ENCODE measurements around the gene RBCK1.
"Not testable (repeated sequence)": the region's sequence is repeated elsewhere in the genome, so short reads cannot be mapped to it uniquely, and the experiment has no call there.

Gene RBCK1

DNA sequence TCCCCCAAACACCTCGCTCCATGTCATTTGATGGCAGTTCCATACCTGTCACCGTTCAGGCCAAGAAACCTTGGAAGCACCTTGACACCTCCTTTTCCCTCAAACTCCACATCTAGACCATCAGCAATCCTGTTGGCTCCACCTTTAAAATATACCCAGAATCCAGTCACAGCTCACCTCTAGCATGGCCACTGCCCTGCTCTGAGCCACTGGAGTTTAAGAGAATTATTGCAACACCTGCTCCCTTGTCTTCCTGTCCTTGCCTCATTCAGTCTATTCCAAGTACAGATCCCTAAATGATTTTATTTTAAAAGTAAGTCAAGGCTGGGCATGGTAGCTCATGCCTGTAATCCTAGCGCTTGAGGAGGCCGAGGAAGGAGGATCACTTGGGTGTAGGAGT, 39.2 kb upstream of the RBCK1 start:
- no peak overlapping the region for H3K9ac ChIP-seq (ENCODE audit: low read depth, low read length)
- no peaks in the 10 kb centered on the region for H3K9me3 ChIP-seq (ENCODE audit: insufficient read depth, low read depth, low read length)
- no peaks in the 10 kb centered on the region for H3K36me3 ChIP-seq (ENCODE audit: insufficient read depth, low read depth, low read length)
- no peaks in the 10 kb centered on the region for H3K4me1 ChIP-seq (ENCODE audit: insufficient read depth, low read length)
- H3K27me3 ChIP-seq (ENCODE audit: insufficient read depth, low read length): no peaks in the 10 kb centered on the region
- H3K27ac ChIP-seq (ENCODE audit: low read length): no peak overlapping the region
- no peak overlapping the region for H3K4me3 ChIP-seq (ENCODE audit: low read length)

DNA sequence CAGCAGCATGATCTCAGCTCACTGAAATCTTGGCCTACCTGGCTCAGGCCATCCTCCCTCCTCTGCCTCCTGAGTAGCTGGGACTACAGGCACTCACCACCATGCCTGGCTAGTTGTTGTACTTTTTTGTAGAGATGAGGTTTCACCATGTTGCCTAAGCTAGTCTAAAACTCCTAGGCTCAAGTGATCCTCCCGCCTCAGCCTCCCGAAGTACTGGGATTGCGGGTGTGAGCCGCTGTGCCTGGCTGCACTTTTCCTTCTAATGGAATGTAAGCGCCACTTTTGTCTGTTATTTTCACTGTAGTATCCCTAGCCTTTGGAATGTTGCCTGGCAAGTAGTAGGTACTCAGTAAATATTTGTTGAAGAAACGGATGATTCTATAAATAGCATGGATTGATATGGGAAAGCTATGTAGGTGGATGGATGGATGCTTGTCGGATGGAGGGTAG, 37.9 kb upstream of the RBCK1 start:
- no peaks in the 10 kb centered on the region for H3K36me3 ChIP-seq (ENCODE audit: insufficient read depth, low read depth, low read length)
- H3K4me3 ChIP-seq (ENCODE audit: low read length): no peak overlapping the region
- H3K9ac ChIP-seq (ENCODE audit: low read depth, low read length): no peak overlapping the region
- H3K9me3 ChIP-seq (ENCODE audit: insufficient read depth, low read depth, low read length): no peaks in the 10 kb centered on the region
- no peak overlapping the region for H3K27ac ChIP-seq (ENCODE audit: low read length)
- no peaks in the 10 kb centered on the region for H3K27me3 ChIP-seq (ENCODE audit: insufficient read depth, low read length)
- no peaks in the 10 kb centered on the region for H3K4me1 ChIP-seq (ENCODE audit: insufficient read depth, low read length)

DNA sequence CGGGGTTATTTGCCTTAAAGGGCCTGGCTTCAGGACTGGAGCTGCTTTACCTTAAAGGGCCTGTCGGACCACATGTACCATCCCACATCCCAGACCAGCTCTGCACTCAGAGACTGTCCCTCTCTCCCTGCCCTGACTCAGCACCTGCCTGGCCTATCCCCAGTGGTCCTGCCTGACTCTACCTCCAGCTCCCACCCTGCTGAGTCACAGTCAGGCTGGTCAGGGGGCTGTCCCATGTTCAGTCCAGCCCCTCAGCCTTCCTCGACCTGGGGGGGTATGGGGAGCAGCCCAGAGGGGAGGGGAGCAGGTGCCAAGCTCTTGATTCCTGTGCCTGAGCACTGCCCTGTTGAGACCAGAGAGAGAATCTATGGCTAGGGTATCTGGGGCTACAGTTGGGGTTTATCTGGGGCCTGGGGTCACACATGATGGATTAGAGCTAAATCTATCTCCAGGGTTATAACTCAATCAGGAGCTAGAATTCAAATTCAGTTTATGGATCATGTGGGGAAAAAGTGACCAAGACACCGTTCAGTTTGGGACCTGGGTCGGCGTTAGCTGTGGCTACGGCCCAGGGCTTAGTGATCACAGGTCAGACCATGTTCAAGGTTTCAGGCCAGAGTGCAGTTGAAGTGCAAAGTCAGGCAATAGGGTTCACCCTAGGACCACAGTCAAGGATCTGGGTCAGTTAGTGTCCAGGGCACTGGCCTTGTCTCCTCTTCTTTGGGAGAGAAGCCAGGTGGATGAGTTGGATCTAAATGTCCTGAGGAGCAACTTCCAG, 36.9 kb upstream of the RBCK1 start:
- Histone ChIP-seq H3K4me1 (ENCODE audit: insufficient read depth, low read length) (no peaks in the 10 kb centered on the region), H3K9ac (ENCODE audit: low read depth, low read length) (no peak overlapping the region), H3K27me3 (ENCODE audit: insufficient read depth, low read length) (no peaks in the 10 kb centered on the region), H3K9me3 (ENCODE audit: insufficient read depth, low read depth, low read length) (no peaks in the 10 kb centered on the region), H3K4me3 (ENCODE audit: low read length) (no peak overlapping the region), H3K27ac (ENCODE audit: low read length) (no peak overlapping the region), H3K36me3 (ENCODE audit: insufficient read depth, low read depth, low read length) (no peaks in the 10 kb centered on the region)

DNA sequence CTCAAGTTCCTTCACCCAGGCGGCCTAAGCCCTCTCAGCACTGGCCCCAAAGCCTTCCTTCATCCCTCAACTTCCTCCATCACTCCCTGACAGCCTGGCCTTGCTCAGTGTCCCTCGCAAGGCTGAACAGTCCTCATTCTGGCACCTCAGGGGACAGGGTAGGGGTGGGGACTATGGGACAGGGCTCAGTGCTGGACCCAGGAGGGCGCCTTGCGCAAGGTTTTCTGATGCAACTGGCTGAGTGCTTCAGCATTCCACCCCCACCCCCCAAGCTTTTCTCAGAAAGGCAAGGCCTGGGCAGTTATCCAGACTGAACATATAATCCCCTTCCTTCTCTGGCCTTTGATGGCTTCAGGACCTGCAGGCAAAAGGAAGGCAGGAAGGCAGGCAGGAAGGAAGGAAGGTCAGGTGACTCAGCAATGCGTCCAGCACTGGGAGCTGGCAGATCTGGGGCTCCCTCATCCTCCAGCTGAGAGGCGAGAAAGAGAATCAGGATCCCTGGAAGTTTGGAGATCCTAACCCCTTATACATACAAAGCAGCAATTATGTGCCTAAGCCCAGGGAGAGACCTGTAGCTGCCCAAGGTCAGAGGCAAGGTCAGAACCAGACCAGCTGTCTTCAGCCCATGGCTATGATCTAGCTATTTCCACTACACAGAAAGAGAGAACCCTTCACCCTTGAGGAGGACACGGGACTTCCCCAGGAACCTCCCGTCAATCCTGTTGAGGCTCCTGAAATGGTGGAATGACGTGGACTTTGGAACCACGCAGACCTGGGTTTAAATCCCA, 36.1 kb upstream of the RBCK1 start:
- H3K27ac ChIP-seq (ENCODE audit: low read length): no peak overlapping the region
- H3K27me3 ChIP-seq (ENCODE audit: insufficient read depth, low read length): no peaks in the 10 kb centered on the region
- no peak overlapping the region for H3K4me3 ChIP-seq (ENCODE audit: low read length)
- no peaks in the 10 kb centered on the region for H3K36me3 ChIP-seq (ENCODE audit: insufficient read depth, low read depth, low read length)
- no peak overlapping the region for H3K9ac ChIP-seq (ENCODE audit: low read depth, low read length)
- no peaks in the 10 kb centered on the region for H3K9me3 ChIP-seq (ENCODE audit: insufficient read depth, low read depth, low read length)
- H3K4me1 ChIP-seq (ENCODE audit: insufficient read depth, low read length): no peaks in the 10 kb centered on the region

DNA sequence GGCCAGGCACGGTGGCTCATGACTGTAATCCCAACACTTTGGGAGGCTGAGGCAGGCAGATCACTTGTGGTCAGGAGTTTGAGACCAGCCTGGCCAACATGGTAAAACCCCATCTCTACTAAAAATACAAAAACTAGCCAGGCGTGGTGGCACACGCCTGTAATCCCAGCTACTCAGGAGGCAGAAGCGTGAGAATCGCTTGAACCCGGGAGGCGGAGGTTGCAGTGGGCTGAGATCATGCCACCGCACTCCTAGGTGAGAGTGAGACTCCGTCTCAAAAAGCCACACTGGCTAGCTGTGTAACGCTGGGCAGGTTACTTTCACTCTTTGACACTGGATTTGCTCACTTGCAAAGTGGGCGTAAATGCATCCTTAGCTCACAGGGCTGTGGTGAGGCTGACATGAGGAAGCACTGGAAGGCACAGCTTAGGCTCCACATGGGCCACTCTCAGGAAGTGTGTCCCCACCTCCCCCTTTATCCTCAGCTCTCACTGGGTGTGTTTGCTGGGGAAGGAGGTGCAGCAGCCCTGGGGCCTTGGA, 35.5 kb upstream of the RBCK1 start:
- not testable (repeated sequence) for H3K27me3 ChIP-seq (ENCODE audit: insufficient read depth, low read length); H3K9me3 ChIP-seq (ENCODE audit: insufficient read depth, low read depth, low read length); H3K4me1 ChIP-seq (ENCODE audit: insufficient read depth, low read length); H3K4me3 ChIP-seq (ENCODE audit: low read length); H3K9ac ChIP-seq (ENCODE audit: low read depth, low read length); H3K27ac ChIP-seq (ENCODE audit: low read length); H3K36me3 ChIP-seq (ENCODE audit: insufficient read depth, low read depth, low read length)

DNA sequence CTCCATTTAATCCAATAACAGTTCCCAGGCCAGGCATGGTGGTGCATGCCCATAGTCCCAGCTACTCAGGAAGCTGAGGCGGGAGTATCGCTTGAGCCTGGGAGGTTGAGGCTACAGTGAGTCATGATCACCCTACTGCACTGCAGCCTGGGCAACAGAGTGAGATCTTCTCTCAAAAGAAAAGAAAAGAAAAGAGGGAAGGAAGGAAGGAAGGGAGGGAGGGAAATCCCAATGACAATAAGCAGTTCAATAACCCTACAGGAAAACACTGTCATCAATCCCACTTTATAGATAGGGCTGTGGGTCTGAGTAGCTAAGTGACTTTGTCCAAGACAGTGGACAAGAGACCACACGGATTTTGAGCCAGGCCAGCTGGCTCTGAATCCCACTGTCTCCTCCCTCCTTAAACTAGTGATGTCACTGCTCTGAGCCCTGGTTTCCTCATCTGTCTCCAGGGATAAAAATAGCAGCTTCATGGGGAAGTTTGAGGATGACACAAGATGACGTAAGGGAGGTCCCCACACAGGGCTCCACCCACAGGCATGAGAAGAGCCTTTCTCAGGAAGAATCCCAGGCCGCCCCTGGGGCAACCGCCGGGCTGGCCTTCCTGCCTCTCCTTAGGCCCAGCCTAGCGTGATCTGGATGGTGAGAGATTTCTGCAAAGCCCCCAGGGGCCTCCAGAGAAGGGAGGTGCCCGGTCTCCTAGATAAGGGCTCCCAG, 34.8 kb upstream of the RBCK1 start:
- H3K9ac ChIP-seq (ENCODE audit: low read depth, low read length): no peak overlapping the region
- H3K9me3 ChIP-seq (ENCODE audit: insufficient read depth, low read depth, low read length): no peaks in the 10 kb centered on the region
- H3K27ac ChIP-seq (ENCODE audit: low read length): no peak overlapping the region
- H3K4me3 ChIP-seq (ENCODE audit: low read length): no peak overlapping the region
- no peaks in the 10 kb centered on the region for H3K27me3 ChIP-seq (ENCODE audit: insufficient read depth, low read length)
- H3K4me1 ChIP-seq (ENCODE audit: insufficient read depth, low read length): no peaks in the 10 kb centered on the region
- no peaks in the 10 kb centered on the region for H3K36me3 ChIP-seq (ENCODE audit: insufficient read depth, low read depth, low read length)

DNA sequence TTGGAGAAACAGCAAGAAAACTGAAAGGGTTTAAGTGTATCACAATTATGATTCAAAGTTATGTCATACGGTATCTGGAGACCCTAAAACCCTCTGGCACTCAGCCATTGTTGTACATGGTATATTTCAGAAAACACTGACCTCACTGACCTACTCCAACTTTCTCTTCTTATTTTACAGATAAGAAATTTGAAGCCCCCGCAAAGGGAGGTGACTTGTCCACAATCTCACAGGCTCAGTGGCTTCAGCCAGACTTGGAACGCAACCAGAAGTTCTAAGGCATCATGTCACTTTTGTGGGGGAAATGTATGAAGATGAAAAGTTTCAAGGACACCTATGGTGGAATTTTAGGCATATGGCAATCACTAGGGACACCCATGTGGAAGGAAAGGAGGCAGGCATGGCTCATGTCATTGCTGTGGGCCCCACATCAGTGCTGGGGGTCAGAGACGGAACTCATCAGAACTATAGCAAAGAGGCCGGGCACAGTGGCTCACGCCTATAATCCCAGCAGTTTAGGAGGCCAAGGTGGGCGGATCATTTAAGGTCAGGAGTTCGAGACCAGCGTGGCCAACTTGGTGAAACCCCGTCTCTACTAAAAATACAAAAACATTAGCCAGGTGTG, 32.7 kb upstream of the RBCK1 start:
- no peak overlapping the region for H3K27ac ChIP-seq (ENCODE audit: low read length)

DNA sequence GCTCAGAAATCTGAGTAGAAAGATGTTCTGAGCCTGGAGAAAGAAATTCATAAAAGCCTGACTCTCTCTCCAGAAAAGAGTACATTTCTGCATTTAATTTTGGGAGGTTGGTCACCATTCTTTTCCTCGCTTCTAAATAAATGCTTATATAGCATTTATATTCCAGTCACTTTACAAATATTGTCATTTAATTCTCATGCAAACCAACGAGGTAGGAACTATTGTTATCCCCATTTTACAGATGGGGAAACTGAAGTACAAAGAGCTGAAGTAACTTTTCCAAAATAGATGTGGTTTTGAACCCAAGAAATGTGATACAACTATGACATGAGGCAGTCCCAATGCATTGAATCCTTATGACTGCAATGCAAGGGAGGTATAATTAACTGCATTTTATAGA, 32.0 kb upstream of the RBCK1 start:
- Histone ChIP-seq H3K36me3 (ENCODE audit: insufficient read depth, low read depth, low read length) (no peaks in the 10 kb centered on the region), H3K27ac (ENCODE audit: low read length) (no peak overlapping the region), H3K9ac (ENCODE audit: low read depth, low read length) (no peak overlapping the region), H3K27me3 (ENCODE audit: insufficient read depth, low read length) (peaks cover 8% of the 10 kb centered on the region), H3K4me3 (ENCODE audit: low read length) (no peak overlapping the region), H3K4me1 (ENCODE audit: insufficient read depth, low read length) (no peaks in the 10 kb centered on the region), H3K9me3 (ENCODE audit: insufficient read depth, low read depth, low read length) (no peaks in the 10 kb centered on the region)

More for the DNA sequence above, 32.7 kb upstream of the RBCK1 start:
- Histone ChIP-seq H3K4me3 (ENCODE audit: low read length) (no peak overlapping the region), H3K9me3 (ENCODE audit: insufficient read depth, low read depth, low read length) (no peaks in the 10 kb centered on the region), H3K27me3 (ENCODE audit: insufficient read depth, low read length) (peaks cover 8% of the 10 kb centered on the region; the same call in 1 of the 2 replicates), H3K9ac (ENCODE audit: low read depth, low read length) (no peak overlapping the region), H3K4me1 (ENCODE audit: insufficient read depth, low read length) (no peaks in the 10 kb centered on the region), H3K36me3 (ENCODE audit: insufficient read depth, low read depth, low read length) (no peaks in the 10 kb centered on the region)

DNA sequence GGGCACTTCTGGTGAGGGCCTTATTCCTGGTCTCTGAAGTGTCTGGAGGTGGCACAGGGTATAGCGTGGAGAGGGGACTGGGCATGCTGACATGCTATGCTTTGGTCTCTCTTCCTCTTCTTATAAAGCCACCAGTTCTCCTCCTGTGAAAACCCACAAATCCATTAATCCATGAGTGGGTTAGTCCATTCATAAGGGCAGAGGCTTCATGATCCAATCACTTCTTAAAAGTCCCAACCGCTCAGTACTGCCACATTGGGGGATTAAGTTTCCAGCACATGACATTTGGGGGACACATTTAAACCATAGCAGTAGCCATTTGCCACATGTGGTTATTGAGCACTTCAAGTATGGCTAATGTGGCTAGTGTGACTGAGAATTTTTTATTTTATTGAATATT, 31.3 kb upstream of the RBCK1 start:
- Histone ChIP-seq H3K27ac (ENCODE audit: low read length) (no peak overlapping the region), H3K36me3 (ENCODE audit: insufficient read depth, low read depth, low read length) (no peaks in the 10 kb centered on the region), H3K4me3 (ENCODE audit: low read length) (no peak overlapping the region), H3K9me3 (ENCODE audit: insufficient read depth, low read depth, low read length) (no peaks in the 10 kb centered on the region), H3K4me1 (ENCODE audit: insufficient read depth, low read length) (no peaks in the 10 kb centered on the region), H3K9ac (ENCODE audit: low read depth, low read length) (no peak overlapping the region), H3K27me3 (ENCODE audit: insufficient read depth, low read length) (peaks cover 15% of the 10 kb centered on the region)

DNA sequence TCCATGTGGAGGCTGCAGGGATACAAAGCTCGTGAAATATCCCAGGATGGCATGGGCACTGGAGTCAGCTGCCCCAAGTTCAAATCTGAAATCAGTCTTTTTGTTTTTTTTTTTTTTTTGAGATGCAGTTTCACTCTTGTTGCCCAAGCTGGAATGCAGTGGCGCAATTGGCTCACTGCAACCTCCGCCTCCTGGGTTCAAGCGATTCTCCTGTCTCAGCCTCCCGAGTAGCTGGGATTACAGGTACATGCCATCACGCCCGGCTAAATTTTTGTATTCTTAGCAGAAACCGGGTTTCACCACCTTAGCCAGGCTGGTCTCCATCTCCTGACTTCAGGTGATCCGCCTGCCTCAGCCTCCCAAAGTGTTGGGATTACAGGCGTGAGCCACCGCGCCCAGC, 30.5 kb upstream of the RBCK1 start:
- not testable (repeated sequence) for H3K4me1 ChIP-seq (ENCODE audit: insufficient read depth, low read length); H3K27ac ChIP-seq (ENCODE audit: low read length)

DNA sequence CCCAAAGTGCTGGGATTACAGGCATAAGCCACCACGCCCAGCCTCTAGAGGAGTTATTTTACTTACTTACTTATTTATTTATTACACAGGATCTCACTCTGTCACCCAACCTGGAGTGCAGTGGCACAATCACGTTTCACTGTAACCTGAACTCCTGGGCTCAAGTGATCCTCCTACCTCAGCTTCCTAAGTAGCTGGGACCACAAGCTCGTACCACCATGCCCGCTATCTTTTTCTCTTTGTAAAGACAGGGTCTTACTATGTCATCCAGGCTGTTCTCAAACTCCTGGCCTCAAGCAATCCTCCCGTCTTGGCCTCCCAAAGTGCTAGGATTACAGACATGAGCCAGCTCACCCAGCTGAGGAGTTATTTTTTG, 29.1 kb upstream of the RBCK1 start:
- Histone ChIP-seq H3K9me3 (ENCODE audit: insufficient read depth, low read depth, low read length) (no peaks in the 10 kb centered on the region), H3K36me3 (ENCODE audit: insufficient read depth, low read depth, low read length) (no peaks in the 10 kb centered on the region), H3K4me1 (ENCODE audit: insufficient read depth, low read length) (0 out of 2 replicates have a peak, but pooled peaks cover 5% of the 10 kb centered on the region), H3K9ac (ENCODE audit: low read depth, low read length) (no peak overlapping the region), H3K4me3 (ENCODE audit: low read length) (no peak overlapping the region), H3K27me3 (ENCODE audit: insufficient read depth, low read length) (peaks cover 35% of the 10 kb centered on the region), H3K27ac (ENCODE audit: low read length) (no peak overlapping the region)

More for the DNA sequence above, 30.5 kb upstream of the RBCK1 start:
- peaks cover 22% of the 10 kb centered on the region for H3K27me3 ChIP-seq (ENCODE audit: insufficient read depth, low read length)
- not testable (repeated sequence) for H3K9me3 ChIP-seq (ENCODE audit: insufficient read depth, low read depth, low read length); H3K4me3 ChIP-seq (ENCODE audit: low read length); H3K9ac ChIP-seq (ENCODE audit: low read depth, low read length); H3K36me3 ChIP-seq (ENCODE audit: insufficient read depth, low read depth, low read length)

Data from iPS-20b (cell line).